ENCODE data around the gene PVRIG. TPM values are rescaled to one million over a fixed set of nuclear protein-coding genes. Genes with fewer than 3 reads are reported as not detected.

The PVRIG gene
- polyA plus RNA-seq, 1 donor, result 9.1 TPM

Other genes starting within 250 kb of the PVRIG start
- 13.2 TPM for gene AZGP1, start 243.9 kb upstream of the PVRIG start, polyA plus RNA-seq (ENCODE audit: insufficient read length)
- 37.6 TPM for gene ZKSCAN1, start 204.4 kb upstream of the PVRIG start, polyA plus RNA-seq (ENCODE audit: insufficient read length)
- gene ZSCAN21, start 170.2 kb upstream of the PVRIG start, polyA plus RNA-seq (ENCODE audit: insufficient read length), result 11.5 TPM
- 27.2 TPM for gene ZNF3, start 138.2 kb upstream of the PVRIG start, polyA plus RNA-seq (ENCODE audit: insufficient read length)
- 78.2 TPM for gene COPS6, start 131.0 kb upstream of the PVRIG start, polyA plus RNA-seq (ENCODE audit: insufficient read length)
- 62.4 TPM for gene MCM7, start 118.6 kb upstream of the PVRIG start, polyA plus RNA-seq (ENCODE audit: insufficient read length)
- 22.0 TPM for gene AP4M1, start 118.3 kb upstream of the PVRIG start, polyA plus RNA-seq (ENCODE audit: insufficient read length)
- 35.3 TPM for gene TAF6, start 100.6 kb upstream of the PVRIG start, polyA plus RNA-seq (ENCODE audit: insufficient read length)
- 33.8 TPM for gene CNPY4, start 100.3 kb upstream of the PVRIG start, polyA plus RNA-seq (ENCODE audit: insufficient read length)
- 1.5 TPM for gene MBLAC1, start 93.0 kb upstream of the PVRIG start, polyA plus RNA-seq (ENCODE audit: insufficient read length)
- gene LAMTOR4, start 71.0 kb upstream of the PVRIG start, polyA plus RNA-seq (ENCODE audit: insufficient read length), result 54.1 TPM
- 13.0 TPM for gene TRAPPC14, start 61.2 kb upstream of the PVRIG start, polyA plus RNA-seq (ENCODE audit: insufficient read length)
- 9.2 TPM for gene GAL3ST4, start 51.3 kb upstream of the PVRIG start, polyA plus RNA-seq (ENCODE audit: insufficient read length)
- 6.3 TPM for gene GPC2, start 42.6 kb upstream of the PVRIG start, polyA plus RNA-seq (ENCODE audit: insufficient read length)
- 21.2 TPM for gene STAG3, start 42.0 kb upstream of the PVRIG start, polyA plus RNA-seq (ENCODE audit: insufficient read length)
- gene SPDYE3, start 87.8 kb downstream of the PVRIG start, polyA plus RNA-seq (ENCODE audit: insufficient read length), result 5.7 TPM
- gene PILRB, start 138.2 kb downstream of the PVRIG start, polyA plus RNA-seq (ENCODE audit: insufficient read length), result 20.7 TPM
- gene PILRA, start 153.5 kb downstream of the PVRIG start, polyA plus RNA-seq (ENCODE audit: insufficient read length), result 2.6 TPM
- 5.9 TPM for gene ZCWPW1, start 208.8 kb downstream of the PVRIG start, polyA plus RNA-seq (ENCODE audit: insufficient read length)
- gene MEPCE, start 209.9 kb downstream of the PVRIG start, polyA plus RNA-seq (ENCODE audit: insufficient read length), result 34.2 TPM
- gene PPP1R35, start 216.5 kb downstream of the PVRIG start, polyA plus RNA-seq (ENCODE audit: insufficient read length), result 16.7 TPM
- gene SPACDR, start 244.3 kb downstream of the PVRIG start, polyA plus RNA-seq (ENCODE audit: insufficient read length), result 1.7 TPM